ENCODE measurements around the gene CXCL12. TPM values are rescaled to one million over a fixed set of nuclear protein-coding genes. Genes with fewer than 3 reads are reported as not detected.

CXCL12 gene
- total RNA-seq, 1 donor from 2014 or later: not detected

DNA sequence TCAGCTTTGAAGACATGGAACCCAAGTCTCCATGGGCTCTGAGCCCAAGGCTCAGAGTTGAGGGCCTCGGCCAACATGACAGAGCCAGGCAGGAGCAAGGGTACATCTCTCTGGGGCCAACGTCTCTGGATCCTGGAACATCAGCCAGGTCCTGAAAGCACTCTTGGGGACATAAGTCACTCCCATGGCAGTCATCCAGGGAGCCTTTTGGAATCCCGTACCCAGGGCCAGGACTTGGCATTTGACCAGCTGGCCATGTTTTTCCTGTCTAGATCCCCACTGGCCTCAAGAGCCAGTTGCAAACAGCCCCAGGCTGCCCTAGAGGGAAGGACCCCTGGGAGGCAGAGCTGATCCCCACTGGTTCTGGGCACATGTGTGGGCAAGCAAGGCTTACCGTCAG is 4.3 kb upstream of the CXCL12 start:
- ATAC-seq (ENCODE audit: low read depth) (no peak), DNase-seq (no peak)
- Mint-ChIP-seq H3K36me3 (ENCODE audit: low read depth) (no peaks in the 10 kb centered on the region), H3K27ac (no peak overlapping the region), H3K4me1 (peaks cover 4% of the 10 kb centered on the region), H3K9me3 (no peaks in the 10 kb centered on the region), H3K4me3 (no peak overlapping the region), H3K27me3 (peaks cover 18% of the 10 kb centered on the region)
- ChIA-PET CTCF (no interaction called here), POLR2A (no interaction called here)
- intact Hi-C loops (cut with micrococcal nuclease): loop anchor here (5.0 kb wide), 1 partner anchor 468 kb away; no protein-coding TSS in a partner anchor
- TF ChIP-seq, protein P1, sequence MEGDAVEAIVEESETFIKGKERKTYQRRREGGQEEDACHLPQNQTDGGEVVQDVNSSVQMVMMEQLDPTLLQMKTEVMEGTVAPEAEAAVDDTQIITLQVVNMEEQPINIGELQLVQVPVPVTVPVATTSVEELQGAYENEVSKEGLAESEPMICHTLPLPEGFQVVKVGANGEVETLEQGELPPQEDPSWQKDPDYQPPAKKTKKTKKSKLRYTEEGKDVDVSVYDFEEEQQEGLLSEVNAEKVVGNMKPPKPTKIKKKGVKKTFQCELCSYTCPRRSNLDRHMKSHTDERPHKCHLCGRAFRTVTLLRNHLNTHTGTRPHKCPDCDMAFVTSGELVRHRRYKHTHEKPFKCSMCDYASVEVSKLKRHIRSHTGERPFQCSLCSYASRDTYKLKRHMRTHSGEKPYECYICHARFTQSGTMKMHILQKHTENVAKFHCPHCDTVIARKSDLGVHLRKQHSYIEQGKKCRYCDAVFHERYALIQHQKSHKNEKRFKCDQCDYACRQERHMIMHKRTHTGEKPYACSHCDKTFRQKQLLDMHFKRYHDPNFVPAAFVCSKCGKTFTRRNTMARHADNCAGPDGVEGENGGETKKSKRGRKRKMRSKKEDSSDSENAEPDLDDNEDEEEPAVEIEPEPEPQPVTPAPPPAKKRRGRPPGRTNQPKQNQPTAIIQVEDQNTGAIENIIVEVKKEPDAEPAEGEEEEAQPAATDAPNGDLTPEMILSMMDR (IDR thresholded peaks at IDR 0.05): no peak

DNA sequence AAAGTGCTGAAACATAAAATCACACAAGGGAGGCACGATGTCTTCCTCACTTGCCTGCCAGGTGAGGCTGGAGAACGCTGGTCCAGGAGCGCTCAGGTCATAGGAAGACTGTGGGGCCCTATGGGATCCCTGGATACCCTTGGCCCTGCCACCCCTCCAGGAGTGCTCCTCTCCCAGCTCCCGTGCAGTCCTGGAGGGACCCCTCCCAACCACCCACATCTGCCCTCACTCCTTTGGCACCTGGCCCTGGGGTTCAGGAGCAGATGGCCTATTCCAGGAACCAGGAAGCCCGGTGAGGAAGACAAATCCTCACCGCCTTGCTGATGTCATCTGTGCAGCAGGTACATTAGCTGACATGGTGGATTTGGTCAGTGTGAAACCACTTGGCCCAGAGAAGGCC is 3.7 kb upstream of the CXCL12 start:
- H3K36me3 Mint-ChIP-seq (ENCODE audit: low read depth): no peaks in the 10 kb centered on the region
- peaks cover 22% of the 10 kb centered on the region for H3K27me3 Mint-ChIP-seq
- CTCF ChIA-PET: no interaction called here
- peaks cover 7% of the 10 kb centered on the region for H3K4me1 Mint-ChIP-seq
- POLR2A ChIA-PET: no interaction called here
- no peak for DNase-seq
- TF ChIP-seq, protein P1 (IDR thresholded peaks at IDR 0.05): no peak
- ATAC-seq (ENCODE audit: low read depth): no peak
- H3K4me3 Mint-ChIP-seq: no peak overlapping the region
- no peak overlapping the region for H3K27ac Mint-ChIP-seq
- H3K9me3 Mint-ChIP-seq: no peaks in the 10 kb centered on the region
- intact Hi-C loops (cut with micrococcal nuclease): loop anchor here (5.0 kb wide), 1 partner anchor 469 kb away; no protein-coding TSS in a partner anchor

DNA sequence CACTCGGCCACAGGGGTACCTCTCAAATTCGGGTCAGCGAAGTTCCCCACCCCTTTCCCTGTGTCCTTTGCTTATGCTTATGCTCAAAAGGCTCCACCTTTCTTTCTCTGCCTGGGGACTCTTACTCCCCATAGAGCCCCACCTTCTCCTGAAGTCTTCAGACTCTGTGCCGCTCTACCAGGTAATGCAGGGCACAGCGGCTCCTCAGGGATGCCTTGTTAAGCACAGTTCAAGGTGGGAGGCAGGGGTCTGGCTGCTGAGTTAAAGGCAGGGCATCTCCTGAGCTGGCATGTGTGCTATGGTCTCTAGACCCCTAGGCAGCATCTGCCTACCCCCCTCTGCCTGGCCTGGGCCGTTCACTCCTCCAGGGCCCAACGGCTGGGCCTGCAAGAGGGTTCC is 3.0 kb upstream of the CXCL12 start:
- TF ChIP-seq, protein P1 (IDR thresholded peaks at IDR 0.05): no peak
- Mint-ChIP-seq H3K27ac (no peak overlapping the region), H3K4me3 (no peak overlapping the region), H3K36me3 (ENCODE audit: low read depth) (no peaks in the 10 kb centered on the region), H3K9me3 (no peaks in the 10 kb centered on the region), H3K27me3 (peaks cover 28% of the 10 kb centered on the region), H3K4me1 (peaks cover 7% of the 10 kb centered on the region)
- intact Hi-C loops (cut with micrococcal nuclease): loop anchor here (5.0 kb wide), 1 partner anchor 469 kb away; no protein-coding TSS in a partner anchor
- ATAC-seq (ENCODE audit: low read depth) (no peak), DNase-seq (no peak)
- ChIA-PET CTCF (no interaction called here), POLR2A (no interaction called here)

DNA sequence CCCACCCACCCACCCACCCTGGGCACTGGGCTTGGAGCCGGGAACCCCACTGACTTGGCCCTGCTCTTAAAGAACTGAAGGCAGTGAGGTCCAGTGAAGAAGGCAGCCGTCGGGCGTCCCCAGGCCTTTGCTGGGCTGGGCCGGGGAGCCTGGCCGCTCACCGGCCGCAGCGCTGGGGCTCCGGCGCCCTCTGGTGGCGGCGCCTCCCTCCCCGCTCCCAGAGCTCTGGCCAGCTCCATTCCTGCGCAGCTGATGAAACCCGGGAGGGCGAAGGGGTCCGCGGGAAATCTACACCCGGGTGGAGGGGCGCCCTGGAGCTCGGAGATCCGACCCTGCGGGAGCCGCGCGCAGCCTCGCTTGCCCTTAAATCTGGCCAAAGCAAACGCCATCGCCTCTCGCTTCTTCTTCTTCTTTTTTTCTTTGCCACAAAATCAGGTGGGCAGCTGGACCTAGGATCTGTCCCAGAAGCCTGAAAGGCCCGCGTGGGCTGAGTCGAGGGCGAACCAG is 1.7 kb upstream of the CXCL12 start:
- TF ChIP-seq, protein P1 (IDR thresholded peaks at IDR 0.05): no peak
- Mint-ChIP-seq H3K27me3 (peaks cover 28% of the 10 kb centered on the region), H3K9me3 (no peaks in the 10 kb centered on the region), H3K36me3 (ENCODE audit: low read depth) (no peaks in the 10 kb centered on the region), H3K4me3 (no peak overlapping the region), H3K27ac (no peak overlapping the region), H3K4me1 (peaks cover 7% of the 10 kb centered on the region)
- no peak for ATAC-seq (ENCODE audit: low read depth)
- no peak for DNase-seq
- ChIA-PET POLR2A (no interaction called here), CTCF (no interaction called here)
- intact Hi-C loops (cut with micrococcal nuclease): loop anchor here (5.0 kb wide), 1 partner anchor 471 kb away; no protein-coding TSS in a partner anchor

- H3K27me3 Mint-ChIP-seq: peaks cover 29% of the 10 kb centered on the region
- no peak overlapping the region for H3K27ac Mint-ChIP-seq
- no peak overlapping the region for H3K4me3 Mint-ChIP-seq
- H3K36me3 Mint-ChIP-seq (ENCODE audit: low read depth): no peaks in the 10 kb centered on the region
- DNase-seq: no peak
- intact Hi-C loops (cut with micrococcal nuclease): loop anchor here (5.0 kb wide), 1 partner anchor 471 kb away; no protein-coding TSS in a partner anchor
- CTCF ChIA-PET: no interaction called here
- ATAC-seq (ENCODE audit: low read depth): no peak
- TF ChIP-seq, protein P1 (IDR thresholded peaks at IDR 0.05): no peak
- peaks cover 7% of the 10 kb centered on the region for H3K4me1 Mint-ChIP-seq
- H3K9me3 Mint-ChIP-seq: no peaks in the 10 kb centered on the region
- POLR2A ChIA-PET: no interaction called here
Measured at GRCh38 chr10:44385696-44386441, 972 bp upstream of the CXCL12 start.
